GM21825 (cell line): ENCODE measurements around the gene IL21.
"Not testable (repeated sequence)": the region's sequence is repeated elsewhere in the genome, so short reads cannot be mapped to it uniquely, and the experiment has no call there.

ENCODE experiments used
- ATAC-seq: cut with Tn5 transposase; IDR thresholded peaks from one replicate; pipeline ENCODE4 v1.9.1; 2021; ENCODE audit warnings: mild to moderate bottlenecking, moderate library complexity; ENCODE audit not compliant: unreplicated experiment

The IL21 gene

DNA sequence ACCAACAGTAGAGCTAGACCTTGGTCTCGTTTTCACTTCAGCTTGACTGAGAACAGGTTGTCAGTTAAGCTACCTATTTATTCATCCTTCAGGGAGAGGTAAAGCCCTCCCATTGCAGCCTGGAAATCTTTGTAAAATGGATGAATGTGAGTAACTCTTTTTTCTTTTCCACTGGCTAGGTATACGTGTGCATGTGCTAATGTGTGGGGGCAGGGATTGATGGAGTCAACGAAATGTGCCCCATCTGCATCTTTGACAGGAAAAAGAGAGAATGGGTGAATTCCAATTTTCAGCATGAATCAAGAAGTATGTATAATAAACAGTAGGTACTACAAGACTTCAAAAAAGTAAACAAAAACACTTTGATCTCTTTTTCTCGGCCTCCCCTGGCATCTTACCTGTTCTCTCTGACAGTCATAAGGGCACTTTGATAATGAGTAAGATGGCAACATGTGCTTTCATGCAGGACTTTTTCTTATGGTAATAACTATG, at the start of gene IL21:
IL21 (minus strand) TSS at position 51 of the 492 bp plus-strand sequence. CDS start 55 bp downstream, outside the sequence.
- ATAC-seq = no peak

DNA sequence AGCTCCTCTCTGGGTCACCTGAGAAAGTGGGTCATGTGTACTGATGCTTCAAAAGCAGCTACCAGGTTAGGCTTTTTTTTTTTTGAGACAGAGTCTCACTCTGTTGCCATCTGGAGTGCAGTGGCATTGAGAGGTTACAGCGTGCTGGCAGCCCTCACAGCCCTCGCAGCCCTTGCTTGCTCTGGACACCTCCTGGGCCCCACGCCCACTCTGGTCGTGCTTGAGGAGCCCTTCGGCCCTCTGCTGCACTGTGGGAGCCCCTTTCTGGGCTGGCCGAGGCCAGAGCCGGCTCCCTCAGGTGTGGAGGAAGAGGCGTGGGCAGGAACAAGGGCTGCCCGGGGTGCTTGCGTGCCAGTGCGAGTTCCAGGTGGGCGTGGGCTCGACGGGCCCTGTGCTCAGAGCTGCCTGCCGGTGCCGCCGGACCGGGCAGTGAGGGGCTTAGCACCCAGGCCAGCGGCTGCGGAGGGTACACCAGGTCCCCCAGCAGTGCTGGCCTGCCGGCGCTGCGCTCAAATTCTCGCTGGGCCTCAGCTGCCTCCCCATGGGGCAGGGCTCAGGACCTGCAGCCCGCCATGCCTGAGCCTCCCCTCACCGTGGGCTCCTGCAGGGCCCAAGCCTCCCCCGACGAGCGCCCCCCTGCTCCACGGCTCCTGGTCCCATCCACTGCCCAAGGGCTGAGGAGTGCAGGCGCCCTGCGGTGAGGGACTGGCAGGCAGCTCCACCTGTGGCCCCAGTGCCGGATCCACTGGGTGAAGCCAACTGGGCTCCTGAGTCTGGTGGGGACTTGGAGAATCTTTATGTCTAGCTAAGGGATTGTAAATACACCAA, 49.3 kb upstream of the IL21 start:
- no peak for ATAC-seq

DNA sequence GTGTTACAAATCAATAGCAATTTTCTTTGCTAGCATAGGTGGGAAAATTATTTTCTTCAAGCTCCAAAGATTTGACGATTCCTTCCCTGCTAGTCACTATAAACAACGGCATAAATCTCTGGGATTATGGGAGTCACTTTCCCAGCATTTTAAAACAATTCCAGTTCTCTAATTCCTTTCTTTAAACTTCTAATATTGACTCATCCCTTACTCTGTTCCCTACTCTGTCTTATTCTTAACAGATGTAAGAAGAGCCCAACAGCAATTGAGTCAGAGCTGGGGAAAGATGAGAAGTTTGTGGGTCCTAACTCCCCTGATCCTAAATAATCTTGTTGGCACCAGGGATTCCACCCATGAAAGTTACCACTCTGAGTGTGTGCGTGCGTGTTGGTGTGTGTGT, 47.4 kb upstream of the IL21 start:
- no peak for ATAC-seq

DNA sequence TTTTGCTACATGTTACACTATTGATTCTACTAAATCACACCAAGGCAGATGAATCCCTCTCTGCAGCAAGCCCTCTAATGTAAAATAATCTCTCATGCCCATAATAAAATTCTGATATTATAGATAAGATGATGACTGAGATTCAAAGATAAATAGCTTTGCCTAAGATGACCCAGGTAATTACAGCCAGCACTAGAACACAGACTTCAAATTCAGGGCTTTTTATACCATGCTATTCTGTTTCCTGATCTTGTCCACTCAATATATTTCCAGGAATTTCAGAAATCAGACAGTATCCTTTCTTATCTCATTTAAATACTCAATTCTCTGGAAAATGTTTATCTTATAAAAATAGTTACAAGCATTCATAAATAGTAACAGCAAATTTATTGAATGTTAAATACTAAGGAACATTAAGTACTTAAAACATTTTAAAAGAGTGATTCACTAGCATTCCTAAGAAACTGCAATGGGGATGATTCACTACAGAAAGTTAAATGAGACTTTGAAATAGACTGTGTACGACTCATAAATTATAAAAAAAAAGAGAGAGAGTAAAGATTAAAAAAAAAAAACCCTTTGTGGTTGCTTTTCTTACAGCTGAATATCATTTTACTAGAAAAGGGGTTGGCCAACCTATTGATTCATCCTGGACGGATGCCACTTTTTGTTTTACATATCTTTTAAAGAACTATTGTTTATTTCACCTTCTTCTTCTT, 45.8 kb upstream of the IL21 start:
- no peak for ATAC-seq

DNA sequence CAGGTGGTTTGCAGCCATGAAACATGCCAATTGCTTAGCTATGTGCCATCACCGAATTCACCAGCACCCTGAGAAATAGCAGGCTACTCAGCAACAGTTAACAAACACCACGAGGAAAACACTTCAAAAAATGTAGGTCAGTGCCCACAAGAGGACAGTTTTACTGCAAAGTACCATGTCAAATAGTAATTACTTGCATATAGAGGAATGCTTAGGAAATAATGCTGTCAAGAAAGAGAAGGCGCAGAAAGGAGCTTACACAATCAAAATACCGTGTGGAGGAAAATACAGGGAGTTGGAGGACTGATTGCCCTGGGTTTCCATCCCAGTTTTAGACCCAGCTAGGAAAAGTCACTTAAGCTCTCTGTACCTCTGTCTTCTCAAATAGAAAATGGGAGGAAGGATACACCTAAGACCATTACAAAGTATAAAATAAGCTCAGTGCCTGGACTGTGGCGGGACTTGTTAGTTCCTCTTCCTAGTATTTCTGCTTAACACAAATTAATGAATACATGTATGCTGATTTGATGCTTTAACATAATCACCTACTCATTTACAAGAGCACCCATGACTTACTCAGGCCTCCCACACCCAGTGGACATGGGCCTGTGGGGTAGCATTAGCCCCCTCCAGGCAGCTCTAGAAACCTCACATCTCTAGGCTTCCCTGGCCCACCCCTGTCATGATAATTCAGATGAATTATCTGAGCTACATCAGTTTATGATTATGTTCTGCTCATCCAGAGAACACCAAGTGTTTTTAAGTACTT, 44.5 kb upstream of the IL21 start:
- ATAC-seq = no peak

DNA sequence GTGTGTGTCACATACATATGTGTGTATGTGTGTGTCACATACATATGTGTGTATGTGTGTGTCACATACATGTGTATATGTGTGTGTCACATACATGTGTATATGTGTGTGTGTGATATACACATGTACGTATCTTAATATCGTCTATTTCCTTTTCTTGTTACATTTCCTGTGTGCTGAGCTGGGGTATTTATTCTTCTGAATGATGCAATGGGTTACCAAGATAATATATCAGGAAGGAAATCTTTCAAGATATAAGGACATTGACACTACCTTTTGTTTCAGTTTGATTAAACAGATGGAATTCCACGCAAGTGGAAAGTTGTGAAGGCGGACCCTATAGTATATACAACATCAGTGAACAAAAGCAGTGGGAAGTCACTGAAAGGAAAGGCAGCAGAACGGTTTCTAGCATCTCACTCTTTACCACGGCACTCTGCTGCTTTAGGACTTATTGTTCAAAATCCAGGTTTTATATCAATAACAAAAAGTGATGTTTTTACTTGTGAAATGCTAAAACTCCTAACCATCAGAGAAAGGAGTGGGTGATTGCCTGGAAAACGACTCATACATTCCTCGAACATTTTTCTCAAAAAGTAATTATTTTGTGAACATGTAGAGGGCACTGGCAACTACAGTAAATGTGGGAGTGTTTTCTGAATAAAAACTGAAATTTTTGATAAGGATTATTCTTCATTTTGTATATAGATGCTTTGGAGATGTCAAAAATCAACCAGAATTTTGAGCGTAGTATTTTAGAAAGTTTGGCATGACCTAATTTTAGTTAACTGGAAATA, 43.1 kb upstream of the IL21 start:
- ATAC-seq = no peak

DNA sequence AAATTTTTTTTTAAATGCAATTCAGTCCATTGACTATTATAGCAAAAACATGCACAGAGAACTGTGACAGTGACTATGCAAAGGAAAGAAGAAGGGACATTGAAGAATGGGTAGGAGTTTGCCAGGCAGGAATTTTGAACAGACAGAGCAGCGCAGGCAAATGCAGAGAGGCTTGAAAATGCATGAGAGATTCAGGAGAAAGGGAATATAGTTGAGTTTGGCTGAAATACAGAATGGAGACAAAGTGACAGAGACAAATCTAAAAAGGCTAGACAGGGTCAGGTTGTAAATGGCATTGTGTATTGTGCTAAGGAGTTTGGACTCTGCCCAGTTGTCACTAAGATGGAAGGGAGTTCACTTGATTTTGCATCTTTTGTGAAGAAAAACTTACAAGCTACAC, 42.4 kb upstream of the IL21 start:
- ATAC-seq = no peak

DNA sequence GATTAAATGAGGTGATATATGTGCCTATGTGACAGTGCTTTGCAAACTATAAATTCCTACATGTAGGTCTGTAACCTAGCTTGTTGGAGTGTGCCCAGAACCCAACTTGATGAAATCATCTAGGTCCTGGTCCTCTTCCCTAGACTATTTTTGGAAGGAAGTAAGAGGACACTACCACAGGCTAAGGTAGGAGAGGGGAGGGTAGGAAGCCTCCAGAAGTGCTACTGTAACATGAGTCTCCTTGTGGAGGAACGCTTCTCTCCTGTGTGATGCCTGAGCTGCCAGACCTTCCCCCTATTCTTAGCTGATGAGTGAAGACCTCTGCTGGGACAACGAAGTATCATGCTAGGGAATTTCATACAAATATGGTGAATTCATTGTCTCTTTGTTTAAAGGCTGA, 41.8 kb upstream of the IL21 start:
- ATAC-seq = no peak

DNA sequence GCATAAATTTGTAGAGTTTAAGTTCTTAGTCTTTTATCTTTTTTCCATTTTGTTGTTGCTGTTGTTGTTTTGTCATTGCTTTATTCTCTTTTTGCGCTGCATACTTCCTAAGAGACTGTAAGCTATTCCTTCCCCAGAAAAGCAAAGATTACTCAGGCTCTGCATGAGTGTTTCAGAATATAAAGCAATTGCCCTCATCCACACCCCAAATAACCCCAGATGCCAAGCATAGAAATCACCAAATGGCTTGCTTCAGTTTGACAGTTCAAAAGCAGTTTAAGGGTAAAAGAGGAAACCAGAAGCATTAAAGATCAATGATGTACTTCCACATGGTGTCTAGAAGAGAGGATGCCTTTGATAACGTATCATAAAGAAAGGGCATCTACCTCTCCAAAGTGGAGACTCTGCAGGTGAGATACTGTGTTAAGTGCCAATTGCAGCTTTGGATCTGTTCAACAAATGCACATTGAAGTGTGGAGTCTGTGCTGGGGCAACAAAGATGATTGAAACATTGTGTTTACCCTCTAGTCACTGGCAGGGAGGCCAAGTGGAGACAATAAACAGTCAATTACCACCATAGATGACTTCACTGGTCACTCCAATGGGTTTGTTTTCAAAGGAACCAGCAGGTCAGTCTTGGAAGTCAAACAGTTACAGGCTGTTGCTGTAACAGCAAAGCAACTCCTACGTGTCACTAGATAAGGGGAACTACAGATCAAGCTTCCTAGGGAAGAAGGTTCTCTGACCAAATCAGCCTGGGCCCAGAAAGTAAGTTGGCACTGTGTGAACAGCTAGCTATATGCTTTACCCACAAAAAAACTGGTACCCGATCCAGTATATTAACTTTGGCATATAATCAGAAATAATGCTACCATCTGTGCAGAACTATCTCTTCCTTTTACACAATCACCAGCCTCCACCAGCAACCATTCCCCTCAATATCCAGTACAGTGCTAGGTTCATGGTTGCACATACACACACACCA, 40.6 kb upstream of the IL21 start:
- no peak for ATAC-seq

DNA sequence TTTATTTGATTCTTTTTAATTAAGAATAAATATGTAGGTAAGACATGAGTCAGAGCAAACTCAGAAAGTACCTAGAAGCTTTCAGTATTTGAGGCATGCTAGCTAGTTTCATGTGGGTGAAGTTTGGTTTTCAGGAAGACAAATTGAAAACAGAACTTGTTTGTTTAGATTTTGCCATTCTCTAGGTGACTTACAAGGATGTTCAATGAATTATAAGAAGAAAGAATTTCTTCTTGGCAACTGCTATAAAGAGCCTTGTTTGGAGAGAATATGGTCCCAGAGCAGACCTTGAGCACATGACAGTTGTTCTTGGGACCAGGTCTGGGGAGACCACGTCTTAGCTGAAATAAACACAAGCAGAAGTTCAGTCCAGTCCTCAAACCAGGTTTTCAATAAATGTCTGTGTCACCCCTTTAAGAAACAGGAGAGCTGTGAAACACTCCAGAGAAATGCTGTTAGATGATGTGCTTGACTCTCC, 38.0 kb upstream of the IL21 start:
- peak; percentile 68 for ATAC-seq

DNA sequence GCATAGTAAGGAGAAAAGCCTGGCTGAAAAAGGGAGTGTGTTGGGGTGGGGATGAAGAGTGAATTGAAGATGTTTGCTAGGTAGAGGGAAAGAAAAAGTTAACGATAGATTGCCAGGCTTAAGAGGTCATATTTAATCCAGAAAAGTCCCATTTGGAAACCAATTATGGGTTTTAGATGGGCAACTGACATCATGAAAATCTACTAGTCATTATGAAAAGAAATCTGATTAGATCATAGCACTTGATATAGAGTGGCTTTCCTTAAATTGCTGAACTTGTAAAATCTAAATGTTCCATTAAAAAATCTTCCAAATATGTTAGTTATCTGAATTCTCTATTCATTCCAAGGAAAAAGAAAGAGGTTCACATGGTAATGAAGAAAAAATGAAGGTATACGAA, 37.5 kb upstream of the IL21 start:
- no peak for ATAC-seq

DNA sequence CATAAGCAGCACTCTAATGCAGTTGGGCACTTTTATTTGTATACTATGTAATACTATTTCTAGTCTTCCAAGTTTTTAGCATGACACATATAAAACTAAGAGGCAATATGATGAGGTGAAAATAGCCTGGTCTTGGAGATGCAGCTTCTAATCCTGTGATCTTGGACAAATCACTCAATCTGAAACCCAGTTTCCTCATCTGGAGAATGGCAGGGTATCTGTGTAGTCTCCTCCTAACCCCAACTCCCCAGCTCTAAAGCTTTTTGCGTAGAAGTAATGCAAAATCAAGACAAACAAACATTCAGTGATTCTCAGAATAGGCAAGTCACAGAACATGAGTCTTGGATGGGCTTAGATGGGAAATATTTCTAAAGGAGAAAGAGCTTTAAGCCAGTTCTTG, 36.7 kb upstream of the IL21 start:
- no peak for ATAC-seq

DNA sequence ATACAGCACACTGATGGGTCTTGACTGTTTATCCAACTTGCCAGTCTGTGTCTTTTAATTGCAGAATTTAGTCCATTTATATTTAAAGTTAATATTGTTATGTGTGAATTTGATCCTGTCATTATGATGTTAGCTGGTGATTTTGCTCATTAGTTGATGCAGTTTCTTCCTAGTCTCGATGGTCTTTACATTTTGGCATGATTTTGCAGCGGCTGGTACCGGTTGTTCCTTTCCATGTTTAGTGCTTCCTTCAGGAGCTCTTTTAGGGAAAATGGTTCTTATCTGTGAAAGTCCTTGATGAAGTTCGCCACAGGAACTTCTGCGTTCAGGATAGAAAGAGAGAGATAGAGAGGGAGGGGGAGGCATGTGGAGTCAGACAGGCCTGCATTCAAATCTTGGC, 35.7 kb upstream of the IL21 start:
- not testable (repeated sequence) for ATAC-seq

DNA sequence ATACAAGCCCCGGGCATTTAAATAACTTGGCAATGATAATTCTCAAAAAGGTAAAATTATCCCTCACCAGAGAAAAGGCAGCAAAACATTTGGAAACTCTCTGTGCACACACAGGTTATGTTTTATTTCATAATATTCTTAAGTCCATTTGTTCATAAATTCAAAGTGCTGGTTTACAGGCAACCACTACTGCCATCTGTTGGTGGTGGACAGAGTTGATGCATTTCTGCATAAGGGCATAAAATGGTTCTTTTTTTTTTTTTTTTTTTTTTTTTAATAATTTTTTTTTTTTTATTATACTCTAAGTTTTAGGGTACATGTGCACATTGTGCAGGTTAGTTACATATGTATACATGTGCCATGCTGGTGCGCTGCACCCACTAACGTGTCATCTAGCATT, 31.5 kb upstream of the IL21 start:
- ATAC-seq = no peak

DNA sequence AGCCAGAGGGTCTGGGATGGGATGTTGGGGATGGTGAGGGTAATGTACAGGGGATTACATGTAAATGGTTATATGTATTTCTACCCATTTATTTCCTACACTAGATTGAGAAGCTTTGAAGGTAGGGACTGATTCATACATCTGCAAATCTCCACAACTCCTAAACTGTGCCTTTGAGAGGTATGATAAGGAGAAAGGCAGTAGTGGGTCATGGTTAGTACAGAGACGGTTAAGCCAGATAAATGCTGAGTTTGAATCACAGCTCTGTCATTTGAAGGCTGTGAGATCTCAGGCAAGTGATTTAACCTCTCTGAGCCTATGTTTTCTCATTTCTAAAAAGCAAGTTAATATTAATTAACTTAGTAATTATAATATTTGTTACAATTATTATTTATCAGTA, 29.3 kb upstream of the IL21 start:
- ATAC-seq = no peak

DNA sequence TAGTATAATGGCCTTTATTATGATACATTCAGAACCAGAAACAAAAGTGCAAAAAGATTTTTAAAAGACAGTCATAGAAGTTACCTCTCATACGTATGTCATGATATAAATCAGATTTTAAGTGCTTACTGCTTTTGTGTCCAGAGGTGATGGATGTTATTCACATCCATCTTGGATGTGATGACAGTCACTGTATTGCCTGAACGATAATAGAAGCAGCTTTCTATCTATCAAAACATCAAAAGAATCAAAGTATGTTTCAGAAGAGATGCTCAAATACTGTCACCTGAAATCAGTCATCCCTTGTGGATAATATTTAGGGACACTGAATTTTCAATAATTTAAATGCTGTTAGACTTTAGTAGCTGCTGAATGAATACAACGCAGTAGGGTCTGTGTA, 26.8 kb upstream of the IL21 start:
- no peak for ATAC-seq

DNA sequence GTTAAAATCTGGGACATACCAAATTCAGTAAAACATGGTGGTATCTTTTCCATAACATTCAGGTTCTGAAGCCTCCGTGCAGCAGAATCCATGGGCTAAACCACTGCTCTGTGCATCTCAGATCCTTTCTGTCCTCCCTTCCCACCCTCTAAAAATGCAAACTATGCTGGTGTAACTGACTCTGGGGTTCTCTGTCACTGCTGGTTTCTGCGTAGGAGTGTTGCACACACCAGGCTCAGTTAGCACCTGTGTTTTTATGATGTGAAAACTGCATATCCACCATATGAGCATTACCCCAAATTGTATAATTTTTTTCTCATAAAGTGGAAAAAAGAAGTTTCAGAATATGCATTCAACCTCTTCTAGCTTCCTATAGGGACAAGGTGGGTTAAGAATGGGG, 22.4 kb upstream of the IL21 start:
- no peak for ATAC-seq

DNA sequence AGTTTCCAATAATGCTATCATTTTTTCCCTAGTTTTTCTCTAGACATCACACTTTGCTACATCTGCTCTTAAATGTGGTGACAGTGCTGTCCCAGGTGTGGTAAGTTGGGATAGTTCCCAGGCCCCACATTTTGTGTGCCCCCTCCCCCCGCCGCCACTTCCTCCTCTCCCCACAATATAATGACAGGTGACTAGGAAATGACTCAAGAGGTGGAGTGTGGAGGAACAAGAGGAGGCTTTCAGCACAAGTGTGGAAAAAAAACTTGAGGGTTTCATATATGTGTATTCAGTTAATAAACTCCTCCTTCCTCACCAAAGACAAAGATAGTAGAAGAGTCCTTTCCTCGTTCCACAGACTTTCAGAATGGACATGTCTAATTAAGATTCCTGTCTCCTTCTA, 18.3 kb upstream of the IL21 start:
- ATAC-seq = no peak

DNA sequence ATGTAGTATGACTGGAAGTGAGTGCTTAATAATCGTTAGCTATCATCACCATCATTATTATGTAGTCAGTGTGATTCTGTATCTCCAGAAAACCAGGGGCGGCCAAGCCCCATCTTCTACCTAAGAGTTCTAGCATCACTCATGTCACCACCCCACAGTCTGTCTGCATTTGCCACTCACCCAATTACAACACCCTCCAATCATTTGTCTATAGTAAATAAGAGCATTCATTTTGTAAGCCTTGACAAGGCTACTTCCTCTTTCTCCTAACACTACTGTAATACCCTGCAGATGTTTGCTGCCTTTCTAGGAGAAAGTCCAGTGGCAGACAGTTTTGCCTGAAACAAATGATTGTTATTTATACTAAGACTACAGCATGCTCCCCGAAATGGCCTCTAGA, 15.8 kb upstream of the IL21 start:
- ATAC-seq = no peak
